IMR-90 (cell line): Measurements from ENCODE around the gene ASXL2. TPM values are rescaled to one million over a fixed set of nuclear protein-coding genes. Genes with fewer than 3 reads are reported as not detected.

Experiments used
- ATAC-seq: fragments of 200-7000 bp; cut with Tn5 transposase; 2 replicates; pipeline ENCODE4 v1.9.1; 2020; ENCODE audit warnings: low read depth, mild to moderate bottlenecking, moderate library complexity
- BruUV-seq: library from RNA; stranded (reverse); fragments of 400-500 nt; replicated peaks from 2 replicates; lab custom pipeline; 2021; lab: Mats Ljungman, UMichigan
- CTCF ChIA-PET: fragments of 300-600 bp; formaldehyde crosslinking; extraction: SDS; loops from one replicate; lab custom pipeline; 2021; ENCODE audit warnings: antibody characterized with exemption; lab: Yijun Ruan, JAX
- POLR2A ChIA-PET: fragments of 300-600 bp; sonication (Branson Sonifier 250); formaldehyde crosslinking; loops from one replicate; lab custom pipeline; 2022; ENCODE audit warnings: antibody characterized with exemption; ENCODE audit not compliant: unreplicated experiment; lab: Charles Lee
- DNase-seq: peaks from one replicate; pipeline ENCODE4 v3.0.0; 2013
- H2AFZ ChIP-seq: replicated peaks from 2 replicates; pipeline ENCODE3; 2013; ENCODE audit warnings: low read length, mild to moderate bottlenecking; ENCODE audit not compliant: poor library complexity
- H2AK5ac ChIP-seq: 2 replicates; pipeline ENCODE4 v1.6.1; 2013; ENCODE audit warnings: low read depth, low read length, inconsistent platforms
- H2AK9ac ChIP-seq: replicated peaks from 2 replicates; pipeline ENCODE3; 2013; ENCODE audit warnings: mild to moderate bottlenecking, low read depth, low read length, moderate library complexity; ENCODE audit not compliant: poor library complexity
- H2BK120ac ChIP-seq: 2 replicates; pipeline ENCODE4 v1.6.1; 2013; ENCODE audit warnings: low read depth, low read length, inconsistent platforms
- H2BK15ac ChIP-seq: 3 replicates; pipeline ENCODE4 v1.6.1; 2013; ENCODE audit warnings: low read depth, low read length, inconsistent platforms
- H2BK20ac ChIP-seq: 2 replicates; pipeline ENCODE4 v1.6.1; 2013; ENCODE audit warnings: low read depth, mild to moderate bottlenecking, inconsistent platforms, low read length, moderate library complexity
- H2BK5ac ChIP-seq: 2 replicates; pipeline ENCODE4 v1.6.1; 2013; ENCODE audit warnings: mild to moderate bottlenecking, low read depth, low read length, inconsistent platforms; ENCODE audit not compliant: poor library complexity, severe bottlenecking
- H3K14ac ChIP-seq: replicated peaks from 2 replicates; pipeline ENCODE4 v1.6.1; 2013; ENCODE audit warnings: low read depth, low read length, inconsistent platforms
- H3K18ac ChIP-seq: 2 replicates; pipeline ENCODE4 v1.6.1; 2013; ENCODE audit warnings: low read depth, low read length, control low read depth
- H3K23ac ChIP-seq: 2 replicates; pipeline ENCODE4 v1.6.1; 2013; ENCODE audit warnings: low read depth, low read length, inconsistent platforms
- H3K27ac ChIP-seq: 2 replicates; pipeline ENCODE4 v1.5.1; 2013; ENCODE audit warnings: mild to moderate bottlenecking, control low read depth, low read length; ENCODE audit not compliant: insufficient read depth
- H3K27me3 ChIP-seq: 2 replicates; pipeline ENCODE4 v1.6.1; 2013; ENCODE audit warnings: low read length; ENCODE audit not compliant: control insufficient read depth, insufficient read depth
- H3K36me3 ChIP-seq: 2 replicates; pipeline ENCODE4 v1.6.1; 2013; ENCODE audit warnings: low read length, mixed read lengths; ENCODE audit not compliant: control insufficient read depth, insufficient read depth
- H3K4ac ChIP-seq: 2 replicates; pipeline ENCODE4 v1.6.1; 2013; ENCODE audit warnings: low read depth, low read length, inconsistent platforms
- H3K4me1 ChIP-seq: 2 replicates; pipeline ENCODE4 v1.6.1; 2013; ENCODE audit warnings: low read length, mixed read lengths; ENCODE audit not compliant: control insufficient read depth, insufficient read depth
- H3K4me2 ChIP-seq: 2 replicates; pipeline ENCODE4 v1.6.1; 2013; ENCODE audit warnings: low read depth, mild to moderate bottlenecking, control low read depth, low read length, moderate library complexity
- H3K4me3 ChIP-seq: 2 replicates; pipeline ENCODE4 v1.5.1; 2013; ENCODE audit warnings: low read depth, mild to moderate bottlenecking, control low read depth, low read length, moderate library complexity; ENCODE audit not compliant: insufficient read depth
- H3K56ac ChIP-seq: 2 replicates; pipeline ENCODE4 v1.6.1; 2013; ENCODE audit warnings: low read length, inconsistent platforms; ENCODE audit not compliant: insufficient read depth; ENCODE audit errors: extremely low read depth
- H3K79me1 ChIP-seq, 2 experiments: 2 replicates each; pipeline ENCODE4 v1.6.1; 2013; ENCODE audit warnings: low read length in 2 of 2, inconsistent platforms in 1 of 2, low read depth in 1 of 2
- H3K9ac ChIP-seq: 2 replicates; pipeline ENCODE4 v1.6.1; 2013; ENCODE audit warnings: low read depth, low read length, control low read depth
- H3K9me1 ChIP-seq: 2 replicates; pipeline ENCODE4 v1.6.1; 2013; ENCODE audit warnings: low read length, inconsistent platforms; ENCODE audit not compliant: insufficient read depth
- H3K9me3 ChIP-seq: 2 replicates; pipeline ENCODE4 v1.6.1; 2013; ENCODE audit warnings: low read length; ENCODE audit not compliant: control insufficient read depth, insufficient read depth
- H4K20me1 ChIP-seq: 2 replicates; pipeline ENCODE4 v1.6.1; 2013; ENCODE audit warnings: low read length, inconsistent platforms; ENCODE audit not compliant: insufficient read depth
- H4K5ac ChIP-seq: 2 replicates; pipeline ENCODE4 v1.6.1; 2013; ENCODE audit warnings: mild to moderate bottlenecking, low read depth, low read length, control low read depth
- H4K8ac ChIP-seq, 2 experiments: 2 replicates each; pipeline ENCODE4 v1.6.1; 2013; ENCODE audit warnings: low read depth in 2 of 2, low read length in 2 of 2, control low read depth in 1 of 2, inconsistent platforms in 1 of 2
- H4K91ac ChIP-seq: 2 replicates; pipeline ENCODE4 v1.6.1; 2013; ENCODE audit warnings: low read depth, low read length, inconsistent platforms; ENCODE audit not compliant: insufficient read depth
- CEBPB ChIP-seq: IDR thresholded peaks from 2 replicates; pipeline ENCODE4 v1.6.1; 2012; ENCODE audit warnings: low read depth, low read length, improper control_type of control experiment
- CHD1 ChIP-seq: IDR thresholded peaks from 2 replicates; pipeline ENCODE4 v1.6.1; 2012; ENCODE audit warnings: low read depth, low read length, improper control_type of control experiment
- FOS ChIP-seq: fragments of 150-350 bp; IDR thresholded peaks from 2 replicates; pipeline ENCODE4 v1.6.1; 2016; ENCODE audit warnings: low read depth, low read length
- MAZ ChIP-seq: IDR thresholded peaks from 2 replicates; pipeline ENCODE4 v1.6.1; 2012; ENCODE audit warnings: low read depth, mild to moderate bottlenecking, low read length, improper control_type of control experiment, moderate library complexity, borderline replicate concordance
- POLR2A ChIP-seq: IDR thresholded peaks from 2 replicates; pipeline ENCODE4 v1.6.1; 2012; ENCODE audit warnings: mild to moderate bottlenecking, low read depth, low read length
- RFX5 ChIP-seq: IDR thresholded peaks from 2 replicates; pipeline ENCODE4 v1.8.0; 2012; ENCODE audit warnings: low read depth, mild to moderate bottlenecking, low read length, moderate library complexity
- SMC3 ChIP-seq: fragments of 150-350 bp; IDR thresholded peaks from 2 replicates; pipeline ENCODE4 v1.6.1; 2016; ENCODE audit warnings: low read depth, mild to moderate bottlenecking, antibody characterized with exemption, low read length, moderate library complexity
- WGBS, 2 experiments: methylation state at CpG; one replicate each; pipeline versions ENCODE4 v1.1.5 to v1.1.7; 2013; ENCODE audit warnings: missing lambda C conversion rate in 2 of 2; ENCODE audit not compliant: insufficient read length in 1 of 2; ENCODE audit errors: extremely low coverage in 2 of 2; 5-methylcytosine and 5-hydroxymethylcytosine counted together
- dilution Hi-C: fragments of 300-500 bp; cut with HindIII; formaldehyde crosslinking; loops from one replicate; pipeline ENCODE4 v1.14.3; 2018; ENCODE audit warnings: low sequenced_read_pairs; ENCODE audit not compliant: unreplicated experiment
- in situ Hi-C: fragments of 300-500 bp; cut with MboI; formaldehyde crosslinking; loops from 3 replicates; pipeline ENCODE4 v1.14.3; 2019; ENCODE audit warnings: low sequenced_read_pairs, inconsistent platforms, mixed read lengths
- intact Hi-C: fragments of 100-400 bp; cut with micrococcal nuclease; formaldehyde crosslinking; loops from 2 replicates; pipeline ENCODE4 v1.10.0; 2022
- polyA plus RNA-seq, 3 experiments: library from polyadenylated mRNA; depleted of rRNA; stranded (reverse); fragments of >200 nt; gene quantifications; 2 replicates each; pipeline ENCODE4 v1.2.3, GENCODE V29; 2012; ENCODE audit warnings: low replicate concordance in 1 of 3
- total RNA-seq: library from RNA; depleted of rRNA; stranded (reverse); fragments of >200 nt; gene quantifications from 2 replicates; pipeline ENCODE4 v1.2.3, GENCODE V29; 2012
- TF ChIP-seq, protein P1 (sequence below): conservative IDR thresholded peaks from 2 replicates; pipeline ENCODE4 v1.5.1; 2012; ENCODE audit warnings: mild to moderate bottlenecking, low read depth, low read length, improper control_type of control experiment
- TF ChIP-seq, protein P2 (sequence below): fragments of 150-350 bp; IDR thresholded peaks from 2 replicates; pipeline ENCODE4 v1.6.1; 2017; ENCODE audit warnings: mild to moderate bottlenecking, antibody characterized with exemption, low read length, low read depth
- TF ChIP-seq, protein P3 (sequence below): fragments of 150-350 bp; IDR thresholded peaks from 2 replicates; pipeline ENCODE4 v1.6.1; 2016; ENCODE audit warnings: low read depth, mild to moderate bottlenecking, low read length, moderate library complexity, borderline replicate concordance

ASXL2 gene
- total and polyA plus RNA-seq, 2 of the 4 experiments (the other 2 are of a cell fraction) = 5.3 to 8.1 TPM

DNA sequence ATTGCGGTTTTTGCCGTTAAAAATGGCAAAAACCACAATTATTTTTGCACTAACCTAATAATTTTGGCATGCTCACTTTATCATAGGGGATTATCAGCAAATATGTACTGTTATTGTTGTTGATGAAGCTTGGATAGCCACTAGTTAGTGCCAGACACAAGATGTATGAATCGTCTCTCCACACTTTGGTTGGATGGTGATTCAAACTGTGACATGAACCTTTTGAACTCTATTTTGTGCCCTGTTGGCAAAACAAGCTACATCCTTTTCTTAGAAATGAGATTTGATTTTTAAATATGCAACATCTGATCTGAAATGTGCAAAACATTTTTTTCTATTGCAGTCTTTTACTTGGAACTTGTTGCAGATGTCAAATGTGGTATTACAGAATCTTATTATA lies 156.1 kb downstream of the ASXL2 start:
- in situ Hi-C loops = no loop called here
- DNase-seq (no peak), ATAC-seq (no peak)
- Histone ChIP-seq H3K23ac (no peak overlapping the region), H4K5ac (no peak overlapping the region), H3K4me1 (no peaks in the 10 kb centered on the region), H3K56ac (no peak overlapping the region), H2AFZ (no peak overlapping the region), H2BK15ac (no peak overlapping the region), H3K9ac (no peak overlapping the region), H3K27ac (no peak overlapping the region), H3K4ac (no peak overlapping the region), H3K14ac (no peak overlapping the region), H2AK5ac (no peak overlapping the region), H2BK5ac (no peak overlapping the region), H2BK20ac (no peak overlapping the region), H2AK9ac (no peak overlapping the region), H3K18ac (no peak overlapping the region), H2BK120ac (no peak overlapping the region), H3K27me3 (peaks cover 32% of the 10 kb centered on the region), H3K79me1 (no peaks in the 10 kb centered on the region), H3K9me3 (no peaks in the 10 kb centered on the region), H4K91ac (no peak overlapping the region), H3K4me3 (no peak overlapping the region), H3K4me2 (no peak overlapping the region), H3K36me3 (no peaks in the 10 kb centered on the region), H3K9me1 (no peaks in the 10 kb centered on the region), H4K20me1 (no peaks in the 10 kb centered on the region), H4K8ac (no peak overlapping the region)
- WGBS, 2 experiments = no CpG with 5 or more reads among the region's 3 CpGs
- no TSS peak for BruUV-seq
- ChIA-PET POLR2A (no interaction called here), CTCF (no interaction called here)
- intact Hi-C loops = no loop called here
- no peak for TF ChIP-seq CHD1
- no peak for TF ChIP-seq RFX5
- TF ChIP-seq, protein P1, sequence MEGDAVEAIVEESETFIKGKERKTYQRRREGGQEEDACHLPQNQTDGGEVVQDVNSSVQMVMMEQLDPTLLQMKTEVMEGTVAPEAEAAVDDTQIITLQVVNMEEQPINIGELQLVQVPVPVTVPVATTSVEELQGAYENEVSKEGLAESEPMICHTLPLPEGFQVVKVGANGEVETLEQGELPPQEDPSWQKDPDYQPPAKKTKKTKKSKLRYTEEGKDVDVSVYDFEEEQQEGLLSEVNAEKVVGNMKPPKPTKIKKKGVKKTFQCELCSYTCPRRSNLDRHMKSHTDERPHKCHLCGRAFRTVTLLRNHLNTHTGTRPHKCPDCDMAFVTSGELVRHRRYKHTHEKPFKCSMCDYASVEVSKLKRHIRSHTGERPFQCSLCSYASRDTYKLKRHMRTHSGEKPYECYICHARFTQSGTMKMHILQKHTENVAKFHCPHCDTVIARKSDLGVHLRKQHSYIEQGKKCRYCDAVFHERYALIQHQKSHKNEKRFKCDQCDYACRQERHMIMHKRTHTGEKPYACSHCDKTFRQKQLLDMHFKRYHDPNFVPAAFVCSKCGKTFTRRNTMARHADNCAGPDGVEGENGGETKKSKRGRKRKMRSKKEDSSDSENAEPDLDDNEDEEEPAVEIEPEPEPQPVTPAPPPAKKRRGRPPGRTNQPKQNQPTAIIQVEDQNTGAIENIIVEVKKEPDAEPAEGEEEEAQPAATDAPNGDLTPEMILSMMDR = no peak
- no peak for TF ChIP-seq SMC3
- TF ChIP-seq FOS = no peak
- no peak for TF ChIP-seq MAZ
- TF ChIP-seq, protein P2, sequence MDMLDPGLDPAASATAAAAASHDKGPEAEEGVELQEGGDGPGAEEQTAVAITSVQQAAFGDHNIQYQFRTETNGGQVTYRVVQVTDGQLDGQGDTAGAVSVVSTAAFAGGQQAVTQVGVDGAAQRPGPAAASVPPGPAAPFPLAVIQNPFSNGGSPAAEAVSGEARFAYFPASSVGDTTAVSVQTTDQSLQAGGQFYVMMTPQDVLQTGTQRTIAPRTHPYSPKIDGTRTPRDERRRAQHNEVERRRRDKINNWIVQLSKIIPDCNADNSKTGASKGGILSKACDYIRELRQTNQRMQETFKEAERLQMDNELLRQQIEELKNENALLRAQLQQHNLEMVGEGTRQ = no peak
- no peak for TF ChIP-seq POLR2A
- TF ChIP-seq CEBPB = no peak
- TF ChIP-seq, protein P3, sequence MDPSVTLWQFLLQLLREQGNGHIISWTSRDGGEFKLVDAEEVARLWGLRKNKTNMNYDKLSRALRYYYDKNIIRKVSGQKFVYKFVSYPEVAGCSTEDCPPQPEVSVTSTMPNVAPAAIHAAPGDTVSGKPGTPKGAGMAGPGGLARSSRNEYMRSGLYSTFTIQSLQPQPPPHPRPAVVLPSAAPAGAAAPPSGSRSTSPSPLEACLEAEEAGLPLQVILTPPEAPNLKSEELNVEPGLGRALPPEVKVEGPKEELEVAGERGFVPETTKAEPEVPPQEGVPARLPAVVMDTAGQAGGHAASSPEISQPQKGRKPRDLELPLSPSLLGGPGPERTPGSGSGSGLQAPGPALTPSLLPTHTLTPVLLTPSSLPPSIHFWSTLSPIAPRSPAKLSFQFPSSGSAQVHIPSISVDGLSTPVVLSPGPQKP = no peak
- dilution Hi-C loops = no loop called here
